PC-3 (cell line): ENCODE results near the gene WNK2. TPM values are rescaled to one million over a fixed set of nuclear protein-coding genes. Genes with fewer than 3 reads are reported as not detected.

Source experiments
- ATAC-seq: fragments of 200-7000 bp; cut with Tn5 transposase; 2 replicates; pipeline ENCODE4 v1.9.1; 2020; ENCODE audit warnings: mild to moderate bottlenecking, moderate library complexity
- BruUV-seq: library from RNA; stranded (reverse); fragments of 400-500 nt; replicated peaks from 2 replicates; lab custom pipeline; 2021; lab: Mats Ljungman, UMichigan
- CTCF ChIA-PET: fragments of 300-600 bp; sonication (Branson Sonifier 250); formaldehyde crosslinking; loops from one replicate; lab custom pipeline; 2022; ENCODE audit warnings: antibody characterized with exemption; lab: Charles Lee
- POLR2A ChIA-PET: fragments of 300-600 bp; sonication (Branson Sonifier 250); formaldehyde crosslinking; loops from one replicate; lab custom pipeline; 2022; ENCODE audit warnings: antibody characterized with exemption; ENCODE audit not compliant: unreplicated experiment; lab: Charles Lee
- DNase-seq: peaks from one replicate; pipeline ENCODE4 v3.0.0-alpha.2; 2015
- H2AFZ ChIP-seq: fragments of 300-600 bp; sonication (generic); 2 replicates; pipeline ENCODE4 v1.6.0; 2016; ENCODE audit warnings: antibody characterized with exemption, low read length
- H3F3A ChIP-seq: fragments of 300-600 bp; sonication (generic); one replicate; pipeline ENCODE4 v1.6.0; 2017; ENCODE audit warnings: antibody characterized with exemption, low read length, control low read depth, mild to moderate bottlenecking; ENCODE audit not compliant: unreplicated experiment
- H3K27ac ChIP-seq: fragments of 300-600 bp; sonication (generic); 2 replicates; pipeline ENCODE4 v1.5.1; 2016; ENCODE audit warnings: mild to moderate bottlenecking, low read length
- H3K27me3 ChIP-seq: fragments of 300-600 bp; sonication (generic); 2 replicates; pipeline ENCODE4 v1.6.1; 2016; ENCODE audit warnings: low read length, mixed read lengths
- H3K36me3 ChIP-seq: fragments of 300-600 bp; sonication (generic); 2 replicates; pipeline ENCODE4 v1.6.1; 2016; ENCODE audit warnings: low read depth, mixed run types, low read length, mixed read lengths
- H3K4me1 ChIP-seq: fragments of 300-600 bp; sonication (generic); 2 replicates; pipeline ENCODE4 v1.5.1; 2016; ENCODE audit warnings: low read length; ENCODE audit not compliant: insufficient read depth
- H3K4me2 ChIP-seq: fragments of 300-600 bp; sonication (generic); 2 replicates; pipeline ENCODE4 v1.6.0; 2016; ENCODE audit warnings: low read length
- H3K4me3 ChIP-seq: fragments of 300-600 bp; sonication (generic); 2 replicates; pipeline ENCODE4 v1.5.1; 2016; ENCODE audit warnings: mild to moderate bottlenecking, low read length, mixed read lengths
- H3K79me2 ChIP-seq: fragments of 300-600 bp; sonication (generic); 2 replicates; pipeline ENCODE4 v1.6.1; 2017; ENCODE audit warnings: low read length, mixed read lengths
- H3K9ac ChIP-seq: fragments of 300-600 bp; sonication (generic); 2 replicates; pipeline ENCODE4 v1.6.0; 2016; ENCODE audit warnings: mild to moderate bottlenecking, low read length
- H3K9me2 ChIP-seq: fragments of 300-600 bp; sonication (generic); replicated peaks from 2 replicates; pipeline ENCODE4 v1.6.1; 2016; ENCODE audit warnings: mixed run types, low read length, mixed read lengths
- H3K9me3 ChIP-seq: fragments of 300-600 bp; sonication (generic); 2 replicates; pipeline ENCODE4 v1.6.1; 2016; ENCODE audit warnings: low read length, mixed read lengths
- H4K20me1 ChIP-seq: fragments of 300-600 bp; sonication (generic); 2 replicates; pipeline ENCODE4 v1.6.1; 2016; ENCODE audit warnings: low read length, mixed read lengths
- EZH2 ChIP-seq: fragments of 300-600 bp; sonication (generic); IDR thresholded peaks from one replicate; pipeline ENCODE4 v1.6.1; 2017; ENCODE audit warnings: antibody characterized with exemption, mild to moderate bottlenecking, low read length; ENCODE audit not compliant: unreplicated experiment
- EZH2phosphoT487 ChIP-seq: fragments of 300-600 bp; sonication (generic); IDR thresholded peaks from 2 replicates; pipeline ENCODE4 v1.6.1; 2018; ENCODE audit warnings: mild to moderate bottlenecking, antibody characterized with exemption, low read length, borderline replicate concordance
- intact Hi-C: fragments of 100-400 bp; cut with micrococcal nuclease; formaldehyde crosslinking; loops from 2 replicates; pipeline ENCODE4 v1.9.0; 2023
- total RNA-seq: library from RNA; depleted of rRNA; stranded (reverse); fragments of >200 nt; gene quantifications from 2 replicates; pipeline ENCODE4 v1.2.3, GENCODE V29; 2014
- TF ChIP-seq, protein P1 (sequence below): fragments of 300-600 bp; sonication (generic); conservative IDR thresholded peaks from 2 replicates; pipeline ENCODE4 v1.5.1; 2017; ENCODE audit warnings: antibody characterized with exemption, low read depth, mild to moderate bottlenecking, low read length

WNK2 gene
- total RNA-seq, 1 experiment from 2014 or later: 11.7 TPM

DNA sequence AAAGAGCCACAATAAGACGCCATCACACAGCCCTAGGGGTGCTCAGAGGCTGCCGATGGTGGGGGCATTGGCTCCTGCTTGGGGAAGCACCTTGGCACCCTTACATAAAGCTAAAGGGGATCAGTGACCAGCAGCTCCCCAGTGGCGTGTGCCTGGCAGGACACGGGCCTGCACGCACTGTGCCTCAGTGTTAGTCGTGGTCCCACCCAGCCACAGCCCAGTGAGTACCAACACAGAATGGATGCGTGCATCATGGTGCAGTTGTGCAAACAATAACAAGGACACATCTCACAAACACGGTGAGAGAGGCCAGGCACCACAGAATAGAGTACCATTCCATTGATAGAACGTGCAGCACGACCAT is 103.2 kb downstream of the WNK2 start:
- DNase-seq: no peak
- no peaks in the 10 kb centered on the region for H3F3A ChIP-seq
- no peak overlapping the region for H3K27ac ChIP-seq
- H3K9me3 ChIP-seq: no peaks in the 10 kb centered on the region
- POLR2A ChIA-PET: no interaction called here
- TF ChIP-seq, protein P1, sequence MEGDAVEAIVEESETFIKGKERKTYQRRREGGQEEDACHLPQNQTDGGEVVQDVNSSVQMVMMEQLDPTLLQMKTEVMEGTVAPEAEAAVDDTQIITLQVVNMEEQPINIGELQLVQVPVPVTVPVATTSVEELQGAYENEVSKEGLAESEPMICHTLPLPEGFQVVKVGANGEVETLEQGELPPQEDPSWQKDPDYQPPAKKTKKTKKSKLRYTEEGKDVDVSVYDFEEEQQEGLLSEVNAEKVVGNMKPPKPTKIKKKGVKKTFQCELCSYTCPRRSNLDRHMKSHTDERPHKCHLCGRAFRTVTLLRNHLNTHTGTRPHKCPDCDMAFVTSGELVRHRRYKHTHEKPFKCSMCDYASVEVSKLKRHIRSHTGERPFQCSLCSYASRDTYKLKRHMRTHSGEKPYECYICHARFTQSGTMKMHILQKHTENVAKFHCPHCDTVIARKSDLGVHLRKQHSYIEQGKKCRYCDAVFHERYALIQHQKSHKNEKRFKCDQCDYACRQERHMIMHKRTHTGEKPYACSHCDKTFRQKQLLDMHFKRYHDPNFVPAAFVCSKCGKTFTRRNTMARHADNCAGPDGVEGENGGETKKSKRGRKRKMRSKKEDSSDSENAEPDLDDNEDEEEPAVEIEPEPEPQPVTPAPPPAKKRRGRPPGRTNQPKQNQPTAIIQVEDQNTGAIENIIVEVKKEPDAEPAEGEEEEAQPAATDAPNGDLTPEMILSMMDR: no peak
- no peak for TF ChIP-seq EZH2
- TF ChIP-seq EZH2phosphoT487: no peak
- ATAC-seq: no peak
- H3K4me3 ChIP-seq: no peak overlapping the region
- BruUV-seq: no TSS peak
- intact Hi-C loops: no loop called here
- no peak overlapping the region for H3K4me2 ChIP-seq
- no peaks in the 10 kb centered on the region for H3K9me2 ChIP-seq
- CTCF ChIA-PET: interaction anchor here (0.7 kb wide), 1 partner anchor 15 kb away, joined by 3 read pairs; no protein-coding TSS in a partner anchor
- H3K36me3 ChIP-seq: no peaks in the 10 kb centered on the region
- H3K79me2 ChIP-seq: no peaks in the 10 kb centered on the region
- no peak overlapping the region for H2AFZ ChIP-seq
- no peak overlapping the region for H3K9ac ChIP-seq
- no peaks in the 10 kb centered on the region for H4K20me1 ChIP-seq
- H3K4me1 ChIP-seq: no peaks in the 10 kb centered on the region
- H3K27me3 ChIP-seq: no peaks in the 10 kb centered on the region

DNA sequence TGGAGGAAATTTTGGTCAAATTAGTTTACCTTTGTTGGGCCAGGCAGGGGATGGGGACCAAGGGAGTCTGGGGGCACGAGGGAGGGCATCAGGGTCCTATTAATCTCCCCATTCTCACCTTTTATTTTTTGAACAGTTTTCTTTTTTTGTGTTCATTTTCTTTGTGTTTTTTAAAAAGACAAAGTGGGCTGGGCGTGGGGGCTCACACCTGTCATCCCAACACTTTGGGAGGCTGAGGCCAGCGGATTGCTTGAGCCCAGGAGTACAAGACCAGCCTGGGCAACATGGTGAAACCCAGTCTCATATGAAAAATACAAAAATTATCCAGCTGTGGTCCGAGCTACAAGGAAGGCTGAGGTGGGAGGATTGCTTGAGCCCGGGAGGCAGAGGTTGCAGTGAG is 103.7 kb downstream of the WNK2 start:
- no peaks in the 10 kb centered on the region for H3K9me3 ChIP-seq
- no peaks in the 10 kb centered on the region for H4K20me1 ChIP-seq
- no peaks in the 10 kb centered on the region for H3K4me1 ChIP-seq
- intact Hi-C loops: no loop called here
- H3K36me3 ChIP-seq: no peaks in the 10 kb centered on the region
- H2AFZ ChIP-seq: no peak overlapping the region
- H3K9ac ChIP-seq: no peak overlapping the region
- no peak overlapping the region for H3K4me3 ChIP-seq
- no TSS peak for BruUV-seq
- H3K27me3 ChIP-seq: no peaks in the 10 kb centered on the region
- H3K27ac ChIP-seq: no peak overlapping the region
- H3K4me2 ChIP-seq: no peak overlapping the region
- CTCF ChIA-PET: no interaction called here
- DNase-seq (no peak), ATAC-seq (no peak)
- TF ChIP-seq, protein P1: no peak
- TF ChIP-seq EZH2phosphoT487 (no peak), EZH2 (no peak)
- H3K9me2 ChIP-seq: no peaks in the 10 kb centered on the region
- H3F3A ChIP-seq: no peaks in the 10 kb centered on the region
- H3K79me2 ChIP-seq: no peaks in the 10 kb centered on the region
- POLR2A ChIA-PET: no interaction called here

DNA sequence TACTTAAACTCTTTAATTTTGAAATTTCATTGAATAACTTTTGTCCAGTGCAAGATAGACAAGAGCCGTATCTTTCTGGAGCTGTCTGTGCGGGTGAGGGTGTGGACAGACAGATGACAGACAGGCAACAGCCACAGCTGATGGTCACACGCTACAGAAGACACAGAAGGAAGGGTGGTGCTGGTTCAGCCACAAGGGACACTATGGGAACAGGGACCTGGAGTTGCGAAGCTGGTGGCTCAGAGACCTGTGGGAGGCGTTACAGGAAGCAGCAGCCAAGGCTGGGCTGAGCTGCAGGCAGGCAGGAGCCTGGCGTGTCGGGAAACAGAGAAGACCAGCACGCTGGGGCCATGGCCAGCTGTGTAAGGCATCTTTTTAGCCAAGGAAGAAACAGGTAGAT is 104.4 kb downstream of the WNK2 start:
- CTCF ChIA-PET: no interaction called here
- Histone ChIP-seq H3K27ac (no peak overlapping the region), H3F3A (no peaks in the 10 kb centered on the region), H3K79me2 (no peaks in the 10 kb centered on the region), H3K4me1 (no peaks in the 10 kb centered on the region), H3K4me3 (no peak overlapping the region), H3K9me2 (no peaks in the 10 kb centered on the region), H3K36me3 (no peaks in the 10 kb centered on the region), H3K4me2 (no peak overlapping the region), H3K27me3 (no peaks in the 10 kb centered on the region), H4K20me1 (no peaks in the 10 kb centered on the region), H3K9me3 (no peaks in the 10 kb centered on the region), H3K9ac (no peak overlapping the region), H2AFZ (no peak overlapping the region)
- no TSS peak for BruUV-seq
- intact Hi-C loops: no loop called here
- POLR2A ChIA-PET: no interaction called here
- no peak for DNase-seq
- peak; percentile 37 for ATAC-seq
- TF ChIP-seq EZH2: no peak
- no peak for TF ChIP-seq EZH2phosphoT487
- TF ChIP-seq, protein P1: no peak
